Gastrocnemius medialis (tissue), 4 donors: Measurements from ENCODE around the gene MMP24.

ENCODE experiments used
- POLR2A ChIP-seq, 2 donors: fragments of 450-650 bp; IDR thresholded peaks; one replicate each; pipeline ENCODE4 v1.6.1; 2017; ENCODE audit warnings: antibody characterized with exemption in 2 of 2, mild to moderate bottlenecking in 2 of 2, moderate library complexity in 2 of 2
- TF ChIP-seq, protein P1 (sequence below), 5 experiments: fragments of 450-650 bp in 3 of 5; fragments of 200-600 bp in 2 of 5; sonication (generic) in 2 of 5; IDR thresholded peaks in 4 of 5; conservative IDR thresholded peaks in 1 of 5; 1 replicate in 4 of 5; 2 replicates in 1 of 5; pipeline ENCODE4 v1.5.1; 2016 to 2019; ENCODE audit warnings: antibody characterized with exemption in 5 of 5, mild to moderate bottlenecking in 3 of 5, moderate library complexity in 3 of 5

DNA sequence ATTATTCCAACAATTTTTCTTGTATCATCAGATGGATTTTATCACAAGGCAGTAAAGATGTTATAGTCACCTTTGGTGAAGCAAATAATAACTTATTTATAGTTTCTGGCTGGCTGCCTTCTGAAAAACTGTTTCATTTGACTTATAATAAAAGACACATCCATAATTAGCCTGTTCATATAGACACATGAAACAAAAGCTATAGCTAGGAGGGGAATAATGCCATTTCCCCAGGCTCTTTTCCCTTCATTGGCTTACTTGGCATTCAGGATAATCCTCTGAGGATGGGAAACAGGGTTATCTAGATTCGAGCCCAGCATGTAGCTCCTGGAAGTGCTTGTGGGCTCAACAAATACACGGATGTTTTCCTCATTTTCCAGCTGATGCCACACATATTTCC is 17.5 kb downstream of the MMP24 start:
- no peak for TF ChIP-seq POLR2A (IDR thresholded peaks at IDR 0.05)
- TF ChIP-seq, protein P1, sequence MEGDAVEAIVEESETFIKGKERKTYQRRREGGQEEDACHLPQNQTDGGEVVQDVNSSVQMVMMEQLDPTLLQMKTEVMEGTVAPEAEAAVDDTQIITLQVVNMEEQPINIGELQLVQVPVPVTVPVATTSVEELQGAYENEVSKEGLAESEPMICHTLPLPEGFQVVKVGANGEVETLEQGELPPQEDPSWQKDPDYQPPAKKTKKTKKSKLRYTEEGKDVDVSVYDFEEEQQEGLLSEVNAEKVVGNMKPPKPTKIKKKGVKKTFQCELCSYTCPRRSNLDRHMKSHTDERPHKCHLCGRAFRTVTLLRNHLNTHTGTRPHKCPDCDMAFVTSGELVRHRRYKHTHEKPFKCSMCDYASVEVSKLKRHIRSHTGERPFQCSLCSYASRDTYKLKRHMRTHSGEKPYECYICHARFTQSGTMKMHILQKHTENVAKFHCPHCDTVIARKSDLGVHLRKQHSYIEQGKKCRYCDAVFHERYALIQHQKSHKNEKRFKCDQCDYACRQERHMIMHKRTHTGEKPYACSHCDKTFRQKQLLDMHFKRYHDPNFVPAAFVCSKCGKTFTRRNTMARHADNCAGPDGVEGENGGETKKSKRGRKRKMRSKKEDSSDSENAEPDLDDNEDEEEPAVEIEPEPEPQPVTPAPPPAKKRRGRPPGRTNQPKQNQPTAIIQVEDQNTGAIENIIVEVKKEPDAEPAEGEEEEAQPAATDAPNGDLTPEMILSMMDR (IDR thresholded peaks at IDR 0.05 in 4 of 5, conservative IDR thresholded peaks at IDR 0.05 in 1 of 5): no peak
